DND-41 (cell line): Measurements from ENCODE around the gene TFCP2.

ENCODE experiments used
- ATAC-seq: fragments of 200-7000 bp; cut with Tn5 transposase; 3 replicates; pipeline ENCODE4 v1.9.1; 2021; ENCODE audit warnings: low read depth; ENCODE audit not compliant: insufficient read depth
- DNase-seq: peaks from one replicate; pipeline ENCODE4 v3.0.0-alpha.2; 2020
- H2AFZ ChIP-seq: 2 replicates; pipeline ENCODE4 v1.6.0; 2012; ENCODE audit warnings: low read depth, low read length
- H3K27ac ChIP-seq: 2 replicates; pipeline ENCODE4 v1.5.1; 2012; ENCODE audit warnings: low read length, inconsistent platforms
- H3K27me3 ChIP-seq: fragments of 200-600 bp; sonication (generic); 2 replicates; pipeline ENCODE4 v1.6.0; 2012; ENCODE audit warnings: low read length, mild to moderate bottlenecking, inconsistent platforms; ENCODE audit not compliant: insufficient read depth, poor library complexity
- H3K36me3 ChIP-seq: 2 replicates; pipeline ENCODE4 v1.5.1; 2012; ENCODE audit warnings: low read length, inconsistent platforms; ENCODE audit not compliant: insufficient read depth
- H3K4me1 ChIP-seq: 2 replicates; pipeline ENCODE4 v1.5.1; 2012; ENCODE audit warnings: mild to moderate bottlenecking, low read length; ENCODE audit not compliant: insufficient read depth
- H3K4me2 ChIP-seq: 2 replicates; pipeline ENCODE4 v1.6.0; 2012; ENCODE audit warnings: mild to moderate bottlenecking, moderate library complexity, low read length, inconsistent platforms; ENCODE audit not compliant: insufficient read depth
- H3K4me3 ChIP-seq, 2 experiments: fragments of 200-600 bp in 1 of 2; shearing (Covaris generic) in 1 of 2; 2 replicates each; pipeline ENCODE4 v1.5.1; 2012 to 2016; ENCODE audit warnings: inconsistent platforms in 2 of 2, low read length in 2 of 2, mild to moderate bottlenecking in 2 of 2, low read depth in 1 of 2, moderate library complexity in 1 of 2
- H3K79me2 ChIP-seq: 2 replicates; pipeline ENCODE4 v1.6.0; 2012; ENCODE audit warnings: low read length, inconsistent platforms; ENCODE audit not compliant: insufficient read depth
- H3K9ac ChIP-seq: 2 replicates; pipeline ENCODE4 v1.6.0; 2012; ENCODE audit warnings: low read depth, mild to moderate bottlenecking, inconsistent platforms, low read length, moderate library complexity
- H3K9me3 ChIP-seq: 2 replicates; pipeline ENCODE4 v1.5.1; 2012; ENCODE audit warnings: low read length, moderate library complexity, mild to moderate bottlenecking, inconsistent platforms; ENCODE audit not compliant: insufficient read depth, severe bottlenecking
- H4K20me1 ChIP-seq: 2 replicates; pipeline ENCODE4 v1.6.0; 2012; ENCODE audit warnings: low read length; ENCODE audit not compliant: insufficient read depth
- CTCF ChIP-seq: IDR thresholded peaks from 2 replicates; pipeline ENCODE4 v1.5.1; 2012; ENCODE audit warnings: borderline replicate concordance, low read length, moderate library complexity, mild to moderate bottlenecking; ENCODE audit not compliant: poor library complexity, severe bottlenecking; ENCODE audit errors: extremely low read depth
- EZH2 ChIP-seq: IDR thresholded peaks from 3 replicates; pipeline ENCODE4 v1.6.1; 2012; ENCODE audit warnings: borderline replicate concordance, low read depth, mild to moderate bottlenecking, moderate library complexity, low read length, inconsistent platforms; ENCODE audit not compliant: severe bottlenecking

The TFCP2 gene

GRCh38 chr12:51132693-51133092 lies 40.2 kb downstream of the TFCP2 start:
- H3K27me3 ChIP-seq, result no peaks in the 10 kb centered on the region
- TF ChIP-seq CTCF, result no peak
- H4K20me1 ChIP-seq, result no peaks in the 10 kb centered on the region
- H3K27ac ChIP-seq, result no peak overlapping the region
- H3K36me3 ChIP-seq, result peaks cover 8% of the 10 kb centered on the region
- no peaks in the 10 kb centered on the region for H3K4me1 ChIP-seq
- H3K9me3 ChIP-seq, result no peaks in the 10 kb centered on the region
- H3K9ac ChIP-seq, result no peak overlapping the region
- ATAC-seq (no peak), DNase-seq (no peak)
- no peak overlapping the region for H2AFZ ChIP-seq
- no peak overlapping the region for H3K4me2 ChIP-seq
- H3K79me2 ChIP-seq, result peaks cover 8% of the 10 kb centered on the region
- H3K4me3 ChIP-seq, result no peak overlapping the region

- no peak for TF ChIP-seq CTCF
- no peak for TF ChIP-seq EZH2
- peaks cover 8% of the 10 kb centered on the region; the same call in 1 of the 2 replicates for H3K79me2 ChIP-seq
- H4K20me1 ChIP-seq, result no peaks in the 10 kb centered on the region
- no peak overlapping the region for H3K4me2 ChIP-seq
- no peaks in the 10 kb centered on the region for H3K9me3 ChIP-seq
- no peak overlapping the region for H3K27ac ChIP-seq
- H3K4me3 ChIP-seq, result no peak overlapping the region
- no peak for ATAC-seq
- H3K27me3 ChIP-seq, result no peaks in the 10 kb centered on the region
- H3K36me3 ChIP-seq, result peaks cover 8% of the 10 kb centered on the region
- H3K9ac ChIP-seq, result no peak overlapping the region
- no peak overlapping the region for H2AFZ ChIP-seq
- no peak for DNase-seq
- H3K4me1 ChIP-seq, result no peaks in the 10 kb centered on the region
These were observed 41.0 kb downstream of the TFCP2 start for GRCh38 chr12:51131745-51132521.

- peaks cover 6% of the 10 kb centered on the region; the same call in 1 of the 2 replicates for H3K79me2 ChIP-seq
- ATAC-seq, result no peak
These were observed 44.0 kb downstream of the TFCP2 start for GRCh38 chr12:51128919-51129318.

More at GRCh38 chr12:51128919-51129318, 44.0 kb downstream of the TFCP2 start:
- Histone ChIP-seq H3K4me1 (no peaks in the 10 kb centered on the region), H3K9me3 (no peaks in the 10 kb centered on the region), H3K27ac (no peak overlapping the region), H3K4me3 (no peak overlapping the region), H3K4me2 (no peak overlapping the region), H3K9ac (no peak overlapping the region), H3K27me3 (no peaks in the 10 kb centered on the region), H2AFZ (no peak overlapping the region), H4K20me1 (no peaks in the 10 kb centered on the region), H3K36me3 (peaks cover 17% of the 10 kb centered on the region)
- TF ChIP-seq CTCF (no peak), EZH2 (no peak)
- DNase-seq, result no peak
